TTC549 (cell line): ENCODE measurements around the gene MATN1.
A peak's percentile ranks its signal among the peaks of the same experiment; 100 is the strongest.

Experiments
- FAIRE-seq: peaks from 2 replicates; lab custom pipeline; 2012; peaks lifted over from hg19 to GRCh38; lab: Jason Lieb, UNC

The MATN1 gene

DNA sequence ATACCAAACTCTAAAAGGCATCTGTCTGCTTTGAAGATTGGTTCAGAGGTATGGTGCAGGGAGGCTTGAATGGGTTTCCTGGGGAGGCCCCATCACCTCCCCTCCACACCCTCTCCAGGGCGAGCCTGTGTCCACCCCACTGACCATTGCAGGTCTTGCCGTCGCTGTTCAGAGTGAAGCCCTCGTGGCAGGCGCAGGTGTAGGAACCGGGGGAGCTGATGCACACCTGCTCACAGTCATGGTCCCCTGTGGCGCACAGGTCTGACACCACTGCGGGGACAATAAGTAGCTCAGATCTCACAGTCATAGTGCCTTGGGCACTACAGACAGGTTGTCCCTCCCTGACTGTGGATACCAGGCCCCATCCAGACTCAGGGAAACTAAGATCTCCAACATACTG, 6.7 kb downstream of the MATN1 start:
- no peak for FAIRE-seq

DNA sequence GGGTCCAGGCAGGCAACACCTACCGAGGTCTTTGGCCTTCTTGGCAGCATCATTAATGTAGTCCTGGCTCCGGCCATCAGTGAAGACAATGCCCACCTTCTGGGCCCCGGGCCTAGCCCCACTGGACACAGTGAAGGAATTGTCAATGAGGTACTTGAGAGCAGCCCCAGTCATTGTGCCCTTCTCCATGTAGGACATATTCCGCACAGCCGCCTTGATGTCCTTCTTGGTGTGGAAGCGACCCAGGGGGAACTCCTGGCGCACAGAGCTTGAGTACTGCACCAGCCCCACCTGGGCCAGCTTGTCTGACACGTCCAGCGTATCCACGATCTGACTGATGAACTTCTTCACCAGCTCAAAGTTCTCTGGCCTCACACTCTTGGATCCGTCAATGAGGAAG, 7.5 kb downstream of the MATN1 start:
- FAIRE-seq: no peak

DNA sequence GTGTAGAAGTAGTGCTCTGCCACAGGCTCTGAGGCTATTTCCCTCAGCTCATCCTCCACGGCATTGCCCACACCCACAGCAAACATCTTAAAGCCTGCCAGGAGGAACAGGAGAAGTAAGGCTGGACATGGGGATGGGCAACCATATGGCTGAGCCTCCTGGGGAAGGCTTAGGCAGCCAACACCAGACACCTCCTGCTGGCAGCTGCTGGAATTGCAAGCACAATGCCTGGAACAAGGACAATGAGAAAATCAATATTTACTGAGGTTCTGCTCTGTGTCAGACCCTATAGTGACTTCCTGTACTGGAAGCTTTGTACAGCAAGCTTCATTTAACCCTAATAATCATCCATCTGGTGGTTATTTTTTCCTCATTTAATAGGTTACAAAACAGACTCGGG, 8.2 kb downstream of the MATN1 start:
- no peak for FAIRE-seq

DNA sequence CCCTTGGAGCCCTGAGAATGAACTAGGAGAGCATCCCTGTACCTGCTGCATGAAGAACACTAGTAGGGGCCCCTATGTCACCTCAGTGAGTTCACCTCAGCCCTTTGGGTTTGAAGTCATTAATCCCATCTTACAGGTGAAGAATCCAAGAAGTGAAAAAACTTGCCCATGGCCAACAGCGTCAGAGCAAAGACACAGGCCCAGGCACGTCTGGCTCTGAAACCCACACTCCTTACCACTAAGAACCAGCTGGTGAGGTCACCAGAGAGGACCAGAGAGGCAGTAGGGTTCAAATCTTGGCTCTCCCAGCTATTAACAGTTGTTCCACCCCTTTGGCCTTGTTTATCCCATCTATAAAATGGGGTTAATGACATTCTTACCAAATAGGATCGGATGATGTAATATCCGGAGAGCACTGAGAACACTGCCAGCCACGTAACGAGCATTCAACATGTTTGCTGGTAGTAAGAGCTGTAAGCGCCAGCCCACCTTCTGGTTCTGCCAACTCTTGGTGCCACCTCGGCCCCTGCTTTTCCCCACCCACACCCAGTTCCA, 8.8 kb downstream of the MATN1 start:
- no peak for FAIRE-seq

DNA sequence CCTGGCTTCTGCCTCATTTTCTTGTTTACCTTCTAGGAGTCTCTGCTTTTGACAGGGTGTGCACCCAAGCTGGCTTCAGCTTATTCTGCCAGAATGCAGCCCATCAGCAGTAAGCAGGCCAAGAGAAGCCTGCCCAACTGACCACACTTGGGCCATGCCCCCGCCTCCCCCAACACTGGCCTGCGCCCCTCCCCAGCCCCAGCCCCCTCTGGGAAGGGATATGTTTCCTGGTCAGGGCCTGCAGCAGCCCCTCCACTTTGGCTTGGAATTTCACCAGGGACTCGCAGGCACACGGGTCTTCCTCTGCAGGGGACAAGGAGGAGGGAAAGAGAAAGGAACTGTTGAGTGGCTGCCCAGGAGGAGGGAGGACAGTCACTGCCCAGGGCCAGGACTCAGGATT, 9.4 kb downstream of the MATN1 start:
- no peak for FAIRE-seq

DNA sequence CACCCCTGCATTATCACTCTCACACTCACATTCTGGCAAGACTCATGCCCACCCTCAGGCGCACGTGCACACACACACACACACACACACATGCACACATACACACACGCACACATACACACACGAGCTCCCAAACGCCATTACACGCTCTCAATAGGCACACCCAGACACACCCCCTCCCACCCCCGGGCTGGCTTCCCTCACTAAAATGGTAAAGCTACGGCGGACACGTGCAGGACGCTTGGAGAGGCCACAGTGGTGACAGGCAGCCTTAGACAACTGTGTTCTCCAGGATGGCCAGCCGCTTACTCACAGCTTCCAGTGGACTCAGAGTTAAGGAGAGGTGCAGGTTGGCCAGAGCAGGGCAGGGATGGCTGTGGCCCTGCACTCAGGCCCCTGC, 10.1 kb downstream of the MATN1 start:
- no peak for FAIRE-seq

DNA sequence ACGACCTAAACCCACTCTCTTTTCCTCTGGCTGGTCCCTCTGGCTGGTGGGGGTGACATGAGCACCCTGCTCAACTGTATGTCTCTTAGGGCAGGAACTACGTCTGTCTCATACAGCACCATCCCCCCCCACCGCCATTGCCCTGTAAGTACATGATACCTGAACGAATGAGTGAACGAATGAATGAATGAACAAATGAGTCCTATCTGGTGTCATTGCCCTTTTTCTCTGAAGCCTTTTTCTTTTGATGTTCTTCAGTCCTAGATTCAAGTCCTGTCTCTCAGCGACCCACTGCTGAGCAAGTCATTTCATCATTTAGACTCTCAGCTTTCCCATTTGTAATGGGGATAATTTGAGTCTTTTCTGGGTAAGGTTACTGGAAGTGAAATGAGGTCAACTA, 10.8 kb downstream of the MATN1 start:
- no peak for FAIRE-seq

DNA sequence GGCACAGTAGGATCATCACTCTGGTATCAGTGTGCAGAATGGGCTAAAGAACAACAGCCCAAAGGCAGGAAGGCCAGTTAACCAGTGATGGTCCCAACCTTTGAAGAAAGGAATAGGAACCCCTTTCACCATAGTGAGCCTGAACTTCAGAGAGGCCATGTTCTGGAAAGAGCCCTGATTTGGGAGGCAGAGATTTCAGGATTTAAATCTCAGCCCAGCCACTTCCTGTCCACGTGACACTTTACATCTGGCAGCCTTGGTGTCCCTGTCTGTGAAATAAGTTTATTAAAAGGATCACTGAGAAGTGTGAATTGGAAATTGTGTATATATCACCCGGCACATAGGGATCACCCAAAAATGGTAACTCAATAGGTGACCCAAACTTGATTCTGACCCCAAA, 13.0 kb downstream of the MATN1 start:
- no peak for FAIRE-seq

DNA sequence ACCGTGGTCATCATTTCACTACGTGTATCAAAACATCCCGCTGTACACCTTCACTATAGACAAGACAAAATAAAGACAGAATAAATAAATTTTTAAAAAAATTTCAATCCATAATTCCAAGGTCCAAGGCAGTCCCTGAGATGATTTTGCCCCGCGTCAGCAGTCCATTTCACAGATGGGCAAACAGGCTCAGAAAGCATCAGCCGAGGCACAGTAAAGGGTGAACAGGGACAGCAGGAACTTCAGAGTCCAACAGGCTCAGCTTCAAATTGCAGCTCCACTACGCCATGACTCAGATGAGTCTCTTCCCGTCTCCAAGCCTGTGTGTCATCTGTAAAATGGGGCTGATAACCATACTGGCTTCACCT, 15.0 kb downstream of the MATN1 start:
- no peak for FAIRE-seq

DNA sequence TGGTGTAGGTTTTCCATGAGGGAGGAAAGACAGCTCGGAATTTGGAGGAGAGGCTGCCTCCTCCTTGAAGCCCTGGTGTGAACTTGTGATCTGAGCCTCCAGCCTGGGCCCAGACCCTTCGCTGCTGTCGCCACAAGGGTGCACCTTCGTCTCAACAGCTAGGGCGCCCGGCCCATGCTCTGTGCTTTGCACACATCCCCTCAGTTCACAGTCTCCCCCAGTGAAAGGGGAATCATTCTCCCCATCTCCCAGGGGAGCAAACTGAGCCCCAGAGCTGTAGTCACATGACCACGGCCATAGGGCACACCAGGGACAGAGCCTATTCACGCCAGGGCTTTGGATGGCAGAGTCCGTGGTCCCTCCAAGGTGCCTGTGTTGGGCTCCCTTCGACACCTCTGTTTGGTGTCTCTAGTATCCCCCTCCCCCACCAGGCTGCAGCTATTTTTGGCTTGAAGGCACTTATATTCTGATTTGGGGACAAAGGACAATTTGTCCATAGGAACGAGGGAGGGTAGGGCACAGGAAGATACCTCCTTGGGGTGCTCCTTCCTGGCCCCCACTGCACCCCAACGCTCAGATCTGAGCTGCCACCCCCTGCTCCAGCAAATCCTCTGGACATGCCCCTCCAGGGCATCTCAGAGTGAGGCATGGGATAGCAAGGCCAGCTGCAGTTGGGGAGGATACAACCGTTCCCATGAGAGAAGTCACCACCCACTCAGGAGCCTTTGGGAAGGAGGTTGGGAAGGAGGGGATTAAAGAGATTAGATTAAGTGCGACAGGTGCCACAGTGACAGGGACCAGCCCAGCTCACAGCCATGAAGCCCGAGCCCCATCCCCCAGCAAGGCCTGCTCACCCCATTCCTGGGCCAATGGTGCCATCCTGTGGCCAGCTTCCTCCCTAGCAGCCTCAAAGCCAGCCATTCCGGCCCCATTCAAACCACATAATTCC, 15.7 kb downstream of the MATN1 start:
- peak; percentile 45 for FAIRE-seq

DNA sequence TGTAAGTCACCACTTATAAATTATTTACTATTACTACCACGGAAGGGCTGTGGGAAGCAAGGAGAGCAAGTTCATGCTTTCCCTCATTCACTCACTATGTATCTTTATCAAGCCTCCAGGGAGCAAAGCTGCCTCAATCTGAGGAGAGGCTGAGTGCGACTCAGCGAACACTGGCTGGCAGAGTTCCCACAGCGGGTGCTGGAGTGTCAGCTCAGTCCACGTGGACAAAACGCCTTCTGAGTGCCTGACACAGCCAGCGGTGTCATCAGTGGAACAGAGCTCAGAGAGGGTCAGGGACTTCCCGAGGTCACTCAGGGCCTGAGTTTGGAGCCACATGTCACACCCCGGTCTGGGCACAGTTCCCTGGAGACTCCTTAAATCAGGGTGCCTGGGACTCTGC, 16.9 kb downstream of the MATN1 start:
- FAIRE-seq: no peak

DNA sequence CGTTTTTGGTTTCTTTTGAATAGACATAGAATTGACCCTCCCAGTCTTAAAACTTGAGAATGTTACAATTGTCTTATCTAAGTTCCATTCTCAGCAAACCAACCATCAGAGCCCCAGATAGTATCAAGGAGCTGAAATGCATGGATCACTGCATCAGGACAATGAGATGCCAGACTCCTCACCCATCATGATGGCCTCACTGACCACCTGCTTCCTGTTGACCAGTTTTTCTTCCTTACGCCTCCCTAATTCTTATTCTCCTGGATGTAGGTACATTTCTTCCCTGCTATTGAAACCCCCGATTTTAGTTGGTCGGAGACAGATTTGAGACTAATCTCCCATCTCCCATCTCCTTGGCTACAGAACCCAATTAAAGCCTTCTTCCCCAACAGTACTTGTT, 17.7 kb downstream of the MATN1 start:
- no peak for FAIRE-seq

DNA sequence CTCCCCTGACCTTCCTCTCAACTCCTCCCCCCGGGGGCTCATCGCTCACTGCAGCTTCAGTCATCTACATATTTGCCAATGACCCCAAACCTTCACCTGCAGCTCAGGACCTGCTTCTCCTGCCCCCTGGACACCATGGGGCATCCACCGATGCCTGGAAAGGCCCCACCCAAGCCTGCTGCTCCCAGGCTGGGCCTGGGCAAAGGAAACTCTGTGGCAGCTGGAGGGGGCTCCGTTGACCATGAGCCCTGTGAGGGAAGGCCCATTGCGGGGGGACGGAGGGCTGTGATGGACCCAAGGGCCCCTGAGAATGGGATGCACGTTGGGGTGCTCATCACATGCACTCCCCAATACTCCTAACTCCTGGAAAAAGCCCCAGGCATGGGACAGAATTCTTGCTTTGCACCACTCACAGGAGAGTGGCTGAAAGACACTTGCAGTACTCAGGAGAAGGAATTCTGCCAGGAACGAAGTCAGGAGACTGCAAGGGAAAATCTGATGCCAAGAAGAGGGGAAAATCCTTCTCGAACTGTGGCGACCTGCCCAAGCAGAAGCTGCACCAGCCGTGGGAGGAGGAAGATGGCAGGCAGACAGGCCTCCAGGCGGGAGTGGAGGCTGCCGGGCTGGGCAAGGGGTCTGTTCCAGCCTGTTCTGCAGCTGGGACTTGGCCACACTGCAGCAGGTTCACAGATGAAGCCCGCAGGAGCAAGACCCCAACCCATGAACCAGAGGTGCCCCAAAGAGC, 18.4 kb downstream of the MATN1 start:
- FAIRE-seq: no peak

DNA sequence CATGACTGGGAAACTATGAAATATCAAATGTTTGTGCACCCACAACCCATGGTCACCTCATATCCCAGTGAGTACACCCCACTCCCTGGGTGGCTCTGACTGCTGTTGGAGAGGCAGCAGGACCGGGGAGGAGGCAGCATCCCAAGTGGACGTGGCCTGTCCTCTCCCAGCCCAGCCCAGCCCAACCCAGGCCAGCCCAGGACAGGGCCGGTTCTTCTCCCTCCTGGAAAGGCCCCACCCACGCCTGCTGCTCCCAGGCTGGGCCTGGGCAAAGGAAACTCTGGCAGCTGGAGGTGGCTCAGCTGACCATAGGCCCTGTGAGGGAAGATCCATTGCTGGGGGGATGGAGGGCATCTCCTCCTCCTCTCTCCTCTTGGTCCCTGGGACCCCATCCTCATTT, 19.1 kb downstream of the MATN1 start:
- FAIRE-seq: no peak

DNA sequence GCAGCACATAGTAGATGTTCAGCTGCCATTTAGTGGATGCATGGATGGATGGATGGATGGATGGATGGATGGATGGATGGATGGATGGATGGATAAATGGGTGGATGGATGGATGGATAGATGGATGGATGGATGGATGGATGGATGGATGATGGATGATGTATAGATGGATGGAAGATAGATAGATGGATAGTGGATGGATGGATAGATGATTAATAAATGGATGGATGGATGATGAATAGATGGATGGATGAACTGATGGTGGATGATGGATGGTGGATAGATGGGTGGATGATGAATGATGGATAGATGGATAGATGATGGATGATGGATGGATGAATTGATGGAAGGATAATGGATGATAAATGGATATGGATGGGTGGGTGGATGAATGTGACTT, 20.6 kb downstream of the MATN1 start:
- no peak for FAIRE-seq

DNA sequence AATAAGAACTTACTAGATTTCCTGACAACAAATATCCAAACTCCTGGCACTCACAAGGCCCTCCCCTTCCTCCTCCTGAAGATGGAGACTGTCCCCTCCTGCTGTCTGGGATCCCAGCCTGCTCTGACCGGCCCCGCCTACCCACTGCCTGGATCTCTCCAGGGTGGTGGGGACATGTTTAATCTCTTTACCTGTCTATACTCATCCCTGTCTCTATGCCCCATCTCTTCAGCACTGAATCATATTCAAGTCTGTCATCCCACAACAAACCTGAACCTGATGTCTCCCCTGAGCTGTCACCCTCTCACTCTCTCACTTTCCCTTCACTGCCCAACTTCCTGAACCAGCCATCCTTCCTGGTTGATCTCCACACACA, 22.1 kb downstream of the MATN1 start:
- FAIRE-seq: no peak

DNA sequence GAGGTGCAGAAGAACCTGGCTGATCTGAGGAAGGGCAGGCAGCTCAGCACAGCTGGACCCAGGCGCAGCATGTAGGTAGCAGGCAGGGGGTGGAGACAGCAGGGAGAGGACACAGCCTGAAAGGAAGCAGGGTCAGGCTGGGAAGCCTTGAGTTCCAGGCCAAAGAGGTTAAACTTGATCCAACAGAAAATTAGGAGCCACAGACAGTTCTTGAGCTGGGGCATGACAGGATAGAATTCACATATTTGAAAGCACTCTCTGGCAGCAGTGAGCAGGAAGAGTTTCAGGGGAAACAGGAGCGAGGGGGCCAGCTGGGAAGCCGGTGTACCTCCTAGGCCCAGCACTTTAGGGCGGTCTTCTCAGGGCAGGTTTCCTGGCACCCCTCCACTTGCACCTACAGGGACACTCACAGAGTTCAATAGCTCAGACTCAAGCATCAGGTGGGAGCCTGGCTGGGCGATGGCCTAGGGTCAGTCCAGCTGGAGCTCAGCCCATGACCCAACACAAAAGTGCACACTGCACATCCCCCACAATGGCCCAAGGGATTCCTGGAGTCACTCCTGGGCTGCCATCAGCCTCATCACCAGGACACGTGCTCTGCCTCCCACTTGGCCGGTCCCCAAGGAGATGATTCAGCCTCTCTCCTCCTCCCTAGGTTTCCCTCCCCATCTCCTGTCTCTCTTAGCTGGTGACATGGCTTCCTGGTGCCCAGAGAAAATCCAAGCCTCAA, 22.7 kb downstream of the MATN1 start:
- no peak for FAIRE-seq

DNA sequence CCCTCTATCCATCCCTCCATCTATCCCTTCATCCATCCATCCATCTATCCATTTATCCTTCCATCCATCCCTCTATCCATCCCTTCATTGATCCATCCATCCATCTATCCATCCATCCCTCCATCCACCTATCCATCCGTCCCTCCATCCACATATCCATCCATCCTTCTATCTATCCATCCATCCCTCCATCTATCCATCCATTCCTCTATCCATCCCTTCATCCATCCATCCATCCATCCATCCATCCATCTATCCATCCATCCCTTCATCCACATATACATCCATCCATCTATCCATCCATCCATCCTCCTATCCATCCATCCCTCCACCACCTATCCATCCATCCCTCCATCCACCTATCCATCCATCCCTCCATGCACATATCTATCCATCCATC, 23.6 kb downstream of the MATN1 start:
- FAIRE-seq: no peak

DNA sequence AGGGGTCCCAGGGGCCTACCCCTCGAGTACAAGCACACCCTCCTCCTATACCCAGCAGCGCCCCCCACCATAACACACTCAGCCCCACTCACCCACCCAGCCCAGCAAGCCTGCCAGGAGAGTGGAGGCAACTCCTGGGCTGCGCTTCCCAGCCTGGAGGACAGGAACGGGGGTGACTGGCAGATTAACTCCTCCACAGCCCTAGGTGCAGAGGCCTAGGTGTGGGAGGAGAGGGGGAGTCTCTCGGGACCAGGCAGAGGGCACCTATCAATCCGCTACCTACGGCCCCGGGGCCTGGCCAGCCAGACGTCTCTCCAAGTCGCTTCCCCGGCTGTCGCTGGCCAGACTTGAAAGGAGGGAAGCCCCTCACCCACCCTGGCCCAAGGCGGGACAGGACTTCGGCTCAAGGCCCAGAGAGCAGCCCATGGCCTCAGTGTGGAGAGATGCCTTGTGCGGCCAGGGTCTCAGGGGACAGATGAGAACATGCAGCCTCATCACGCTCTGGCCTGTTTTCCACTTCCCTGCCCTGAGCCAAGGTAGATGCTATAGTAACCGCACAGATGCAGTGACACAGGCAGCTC, 24.9 kb downstream of the MATN1 start:
- FAIRE-seq: no peak

DNA sequence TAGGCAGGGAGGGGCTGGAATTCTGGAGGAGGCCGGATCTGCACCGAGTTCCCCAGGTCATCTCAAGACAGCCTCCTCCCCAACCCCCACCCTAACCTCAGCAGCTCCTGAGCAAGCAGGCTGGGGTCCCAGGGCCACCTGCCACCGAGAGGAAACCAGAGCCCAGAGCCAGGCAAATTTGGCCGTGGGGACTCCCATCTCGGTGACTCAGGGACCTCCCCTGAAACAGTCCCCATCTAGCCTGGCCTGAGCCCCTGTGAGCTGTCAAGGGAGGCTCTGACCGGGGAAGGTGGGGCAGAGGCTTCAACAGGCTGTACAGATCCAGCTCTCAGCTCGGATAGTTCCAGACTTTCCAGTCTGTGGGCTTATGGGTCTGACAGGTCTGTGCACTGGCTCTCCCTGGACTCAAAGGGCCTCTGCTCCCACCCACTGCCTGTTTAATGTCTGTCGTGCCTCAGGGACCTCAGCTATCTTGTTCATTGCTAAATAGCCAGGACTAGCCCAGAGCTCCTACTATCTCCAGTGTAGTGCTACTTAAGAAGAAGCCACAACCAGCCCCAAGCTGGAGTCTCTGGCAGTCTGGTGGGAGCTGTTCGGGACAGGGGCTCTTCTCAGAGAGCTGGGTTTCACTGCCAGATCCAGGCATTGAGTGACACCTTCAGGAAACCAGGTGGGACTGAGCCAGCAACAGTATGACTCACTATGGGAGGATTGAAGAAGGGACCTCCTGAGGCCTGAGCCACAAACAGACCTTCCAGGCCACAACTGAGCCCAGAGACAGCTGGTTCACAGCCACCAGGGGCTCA, 25.6 kb downstream of the MATN1 start:
- FAIRE-seq: no peak

DNA sequence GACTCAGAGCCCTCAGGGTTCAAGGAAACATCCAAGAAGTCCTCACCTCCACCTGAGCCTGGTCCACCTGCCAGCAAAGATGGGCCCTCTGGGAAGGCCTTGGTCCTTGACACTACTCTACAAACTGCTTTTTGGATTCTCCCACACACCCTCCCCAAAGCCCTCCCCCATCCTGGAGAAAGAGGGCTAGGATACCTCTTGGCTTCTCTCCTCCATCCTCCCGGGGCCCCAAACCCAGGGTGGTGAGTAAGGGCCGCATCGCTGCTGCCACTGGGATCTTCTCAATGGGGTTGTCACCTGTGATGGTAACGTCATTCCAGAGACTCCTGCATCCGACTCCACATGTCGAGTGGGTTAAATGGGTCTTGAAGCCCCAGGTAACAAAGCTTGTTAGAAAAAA, 26.6 kb downstream of the MATN1 start:
- no peak for FAIRE-seq

DNA sequence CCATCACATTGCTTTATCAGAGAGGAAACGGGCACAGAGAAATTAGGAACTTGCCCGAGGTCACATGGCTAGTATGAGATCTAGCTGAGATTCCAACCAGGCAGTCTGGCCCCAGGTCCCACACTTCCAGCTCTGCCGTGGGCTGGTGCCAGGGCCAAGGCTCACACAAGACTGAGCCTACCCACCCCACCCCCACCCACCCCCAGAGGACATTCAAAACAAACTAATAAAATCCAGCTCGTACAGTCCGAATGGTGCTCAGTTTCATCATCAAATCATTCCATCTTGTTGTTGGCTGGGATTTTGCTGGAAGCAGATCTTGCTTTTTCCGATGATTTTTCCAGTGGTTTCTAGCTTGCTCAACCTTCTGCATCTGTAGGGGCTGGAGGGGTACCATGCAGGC, 27.9 kb downstream of the MATN1 start:
- no peak for FAIRE-seq
